ENCODE data around the gene ARL8A. TPM values are rescaled to one million over a fixed set of nuclear protein-coding genes. Genes with fewer than 3 reads are reported as not detected.

The ARL8A gene
- 12.9 and 17.0 TPM in 2 replicates for total RNA-seq

GRCh38 chr1:202144402-202145067, at the start of gene ARL8A:
Gene ARL8A, minus strand, starts transcription at chr1:202144737. Its CDS starts 165 bp downstream, at chr1:202144572.

GRCh38 chr1:202193614-202194327, 49.2 kb upstream of the ARL8A start, which contains the start of gene LGR6:
Gene LGR6, plus strand, starts transcription at chr1:202193799. Its CDS starts 191 bp downstream, at chr1:202193990.

GRCh38 chr1:202160377-202160940, 15.9 kb upstream of the ARL8A start, which contains the start of gene PTPN7:
Gene PTPN7, minus strand, starts transcription at chr1:202160602. Its CDS starts 1,200 bp downstream, at chr1:202159402.

GRCh38 chr1:202122639-202123335, 21.8 kb downstream of the ARL8A start, which contains the start of gene GPR37L1:
Gene GPR37L1, plus strand, starts transcription at chr1:202122917. Its CDS starts 47 bp downstream, at chr1:202122964.

Small RNAs within 50 kb of the gene (small RNA-seq; reads per million reads assigned to genes)
- gene CRIP1P3: not detected

Other genes with a start within 250 kb of the ARL8A start
- gene LMOD1, start 198.2 kb downstream of the ARL8A start, total RNA-seq: 0.20 and 1.8 TPM in 2 replicates
- gene TIMM17A, start 189.2 kb downstream of the ARL8A start, total RNA-seq: 40.8 and 46.7 TPM in 2 replicates
- 60.6 and 62.8 TPM in 2 replicates for gene RNPEP, start 162.1 kb downstream of the ARL8A start, total RNA-seq
- gene ELF3, start 134.2 kb downstream of the ARL8A start, total RNA-seq: 0.20 TPM in 1 of 2 replicates, not detected in the other
- gene GPR37L1, start 21.8 kb downstream of the ARL8A start, total RNA-seq: not detected in 2 replicates
- gene PTPN7, start 15.9 kb upstream of the ARL8A start, total RNA-seq: not detected in 2 replicates
- gene LGR6, start 49.1 kb upstream of the ARL8A start, total RNA-seq: not detected in 2 replicates
- 34.9 and 49.1 TPM in 2 replicates for gene UBE2T, start 197.2 kb upstream of the ARL8A start, total RNA-seq
- 18.7 and 24.2 TPM in 2 replicates for gene PPP1R12B, start 204.0 kb upstream of the ARL8A start, total RNA-seq

All from subcutaneous preadipocyte (primary cell).